Activated CD4-positive, alpha-beta memory T cell treated with anti-CD3 and anti-CD28 coated beads for 36 hours (primary cell): ENCODE data around the gene RNF31. TPM values are rescaled to one million over a fixed set of nuclear protein-coding genes. Genes with fewer than 3 reads are reported as not detected.

Experiments
- CTCF ChIA-PET: fragments of 350-600 bp; sonication (Branson Sonifier 250); formaldehyde crosslinking; loops from one replicate; lab custom pipeline; 2021; ENCODE audit warnings: antibody characterized with exemption, inconsistent platforms; lab: Charles Lee
- POLR2A ChIA-PET: fragments of 350-600 bp; sonication (Branson Sonifier 250); formaldehyde crosslinking; loops from one replicate; lab custom pipeline; 2021; ENCODE audit warnings: antibody characterized with exemption; lab: Charles Lee
- DNase-seq: peaks from one replicate; pipeline ENCODE4 v3.0.0-alpha.2; 2020
- H3K27ac Mint-ChIP-seq: one replicate; pipeline ENCODE4 v1.8.0; 2021; ENCODE audit warnings: mixed read lengths
- H3K27me3 Mint-ChIP-seq: one replicate; pipeline ENCODE4 v1.8.0; 2021; ENCODE audit warnings: mixed read lengths
- H3K36me3 Mint-ChIP-seq: one replicate; pipeline ENCODE4 v1.8.0; 2021; ENCODE audit warnings: mixed read lengths
- H3K4me1 Mint-ChIP-seq: one replicate; pipeline ENCODE4 v1.8.0; 2021; ENCODE audit warnings: low read depth, mixed read lengths
- H3K4me3 Mint-ChIP-seq: one replicate; pipeline ENCODE4 v1.8.0; 2021; ENCODE audit warnings: mild to moderate bottlenecking, mixed read lengths
- H3K9me3 Mint-ChIP-seq: one replicate; pipeline ENCODE4 v1.8.0; 2021; ENCODE audit warnings: mixed read lengths
- intact Hi-C: fragments of 100-400 bp; cut with micrococcal nuclease; formaldehyde crosslinking; loops from one replicate; pipeline ENCODE4 v1.15.1; 2023
- total RNA-seq, 2 experiments: library from RNA; stranded (reverse); gene quantifications; one replicate each; pipeline ENCODE4 v1.2.3, GENCODE V29; 2021

Gene RNF31
- total RNA-seq, 2 experiments from 2014 or later = 75.5 to 80.4 TPM

DNA sequence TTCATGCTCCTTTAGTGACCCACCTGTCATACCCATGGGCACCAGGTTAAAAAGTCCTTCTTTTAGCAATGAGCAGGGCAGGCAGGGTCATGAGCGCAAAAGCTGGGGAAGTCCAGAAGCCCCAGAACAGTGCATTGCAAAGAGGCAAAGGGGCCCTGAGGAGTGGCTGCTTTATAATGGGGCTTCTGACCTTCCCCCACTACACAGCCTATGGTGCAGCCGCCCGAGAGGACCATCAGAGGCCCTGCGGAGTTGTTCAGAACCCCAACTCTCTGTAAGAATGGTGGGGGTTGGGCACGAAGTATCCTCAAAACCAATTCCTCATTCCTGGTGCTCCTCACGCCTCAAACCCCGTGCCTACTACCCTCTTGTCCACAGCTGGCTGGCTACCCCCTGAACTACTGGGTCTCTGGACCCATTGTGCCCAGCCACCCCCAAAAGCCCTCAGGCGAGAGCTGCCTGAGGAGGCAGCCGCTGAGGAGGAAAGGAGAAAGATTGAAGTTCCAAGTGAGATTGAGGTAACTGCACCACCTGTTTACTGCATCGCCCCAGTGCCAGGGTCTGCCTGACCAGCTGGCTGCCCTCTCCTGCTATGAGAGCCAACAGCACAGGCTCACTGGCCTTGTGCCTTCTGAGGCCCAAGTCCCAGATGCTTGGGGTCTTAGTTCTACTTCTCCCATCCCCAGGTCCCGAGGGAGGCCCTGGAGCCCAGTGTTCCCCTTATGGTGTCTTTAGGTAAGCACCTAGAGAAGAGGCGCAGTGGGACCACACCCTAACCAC, 31.3 kb downstream of the RNF31 start:
- peak overlapping the region; percentile 28 for H3K27ac Mint-ChIP-seq
- no peaks in the 10 kb centered on the region for H3K9me3 Mint-ChIP-seq
- POLR2A ChIA-PET = interaction anchor here (0.6 to 3.5 kb wide), 2 partner anchors 9 to 43 kb away, joined by 3 to 12 read pairs; partner anchors contain the start of genes IPO4 and PSME1
- CTCF ChIA-PET = interaction anchor here (3.5 kb wide), 1 partner anchor 18 kb away, joined by 14 read pairs; the partner anchor contains the start of gene IRF9
- no peaks in the 10 kb centered on the region for H3K27me3 Mint-ChIP-seq
- intact Hi-C loops = no loop called here
- peaks cover 3% of the 10 kb centered on the region for H3K4me1 Mint-ChIP-seq
- no peak overlapping the region for H3K4me3 Mint-ChIP-seq
- peaks cover 34% of the 10 kb centered on the region for H3K36me3 Mint-ChIP-seq
- no peak for DNase-seq

DNA sequence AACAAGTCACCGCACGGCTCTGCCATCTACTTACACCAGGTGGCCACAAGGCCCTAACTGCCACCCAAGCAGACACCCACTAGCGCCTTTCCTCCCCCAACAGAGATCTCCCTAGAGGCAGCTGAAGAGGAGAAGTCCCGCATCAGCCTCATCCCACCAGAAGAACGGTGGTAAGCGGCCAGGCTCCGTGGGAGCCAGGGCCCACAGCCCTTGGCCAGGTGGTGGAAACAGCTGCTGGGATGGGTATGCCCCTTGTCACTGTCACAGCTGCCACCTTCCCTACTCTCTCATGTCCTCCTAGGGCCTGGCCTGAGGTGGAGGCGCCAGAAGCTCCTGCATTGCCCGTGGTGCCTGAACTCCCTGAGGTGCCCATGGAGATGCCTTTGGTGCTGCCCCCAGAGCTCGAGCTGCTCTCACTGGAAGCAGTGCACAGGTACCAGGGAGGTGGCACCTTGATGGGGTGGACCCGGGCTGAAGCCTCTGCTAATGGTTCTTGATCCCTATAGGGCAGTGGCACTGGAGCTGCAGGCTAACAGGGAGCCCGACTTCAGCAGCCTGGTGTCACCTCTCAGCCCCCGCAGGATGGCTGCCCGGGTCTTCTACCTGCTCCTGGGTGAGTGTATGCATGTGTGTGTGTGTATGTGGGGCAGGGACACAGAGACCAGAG, 32.1 kb downstream of the RNF31 start:
- peaks cover 35% of the 10 kb centered on the region for H3K36me3 Mint-ChIP-seq

DNA sequence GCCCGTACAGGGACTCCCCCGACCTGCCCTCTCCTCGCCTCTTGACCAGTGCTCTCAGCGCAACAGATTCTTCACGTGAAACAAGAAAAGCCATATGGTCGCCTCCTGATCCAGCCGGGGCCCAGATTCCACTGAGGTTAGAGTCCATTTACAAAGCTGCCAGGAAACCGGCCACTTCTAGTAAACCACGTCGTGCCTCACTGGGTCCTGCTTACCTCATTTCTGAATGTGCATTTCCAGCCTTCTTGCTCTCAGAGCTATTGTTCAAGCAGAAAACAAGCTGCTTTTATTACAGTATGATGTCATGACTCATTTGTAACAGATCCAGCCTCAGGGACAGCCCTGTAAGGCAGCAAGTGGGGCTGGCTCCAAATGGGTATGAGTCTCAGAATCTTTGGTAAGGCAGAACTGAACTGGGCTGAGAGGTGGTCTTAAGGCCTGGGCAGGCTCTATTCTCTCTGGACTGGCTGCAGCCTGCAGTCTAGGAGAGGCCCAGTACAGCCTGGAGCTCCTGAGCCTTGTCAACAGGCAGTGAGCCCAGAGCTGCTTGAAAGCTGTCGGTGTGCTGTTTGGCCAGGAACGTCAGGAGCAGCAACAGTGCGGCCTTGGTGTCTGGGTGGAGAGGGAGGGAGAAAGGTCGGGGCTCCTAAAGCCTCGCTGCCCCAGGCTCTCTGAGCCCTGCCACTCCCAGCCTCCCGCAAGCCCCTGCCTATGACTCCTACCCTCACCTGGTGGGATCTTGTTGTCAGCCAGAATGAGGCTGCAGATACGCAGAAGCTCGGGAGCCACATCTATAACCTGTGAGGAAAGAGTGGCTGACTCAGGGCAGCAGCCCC, 32.9 kb downstream of the RNF31 start:
- Mint-ChIP-seq H3K9me3 (no peaks in the 10 kb centered on the region), H3K4me3 (no peak overlapping the region), H3K27ac (no peak overlapping the region), H3K36me3 (peaks cover 35% of the 10 kb centered on the region), H3K27me3 (no peaks in the 10 kb centered on the region), H3K4me1 (peaks cover 1% of the 10 kb centered on the region)
- POLR2A ChIA-PET = interaction anchor here (0.9 to 1.0 kb wide), 4 partner anchors 15 to 19 kb away, joined by 3 read pairs; partner anchors contain the start of genes IRF9 and TM9SF1
- no peak for DNase-seq
- CTCF ChIA-PET = interaction anchor here (0.8 to 3.5 kb wide), 4 partner anchors 9 to 128 kb away, joined by 3 to 14 read pairs (median 5); partner anchors contain the start of genes IPO4 and IRF9
- intact Hi-C loops = no loop called here

More for the DNA sequence above, 32.1 kb downstream of the RNF31 start:
- intact Hi-C loops = no loop called here
- no peak for DNase-seq
- Mint-ChIP-seq H3K9me3 (no peaks in the 10 kb centered on the region), H3K27ac (peak overlapping the region; percentile 28), H3K27me3 (no peaks in the 10 kb centered on the region), H3K4me1 (peaks cover 3% of the 10 kb centered on the region), H3K4me3 (no peak overlapping the region)
- POLR2A ChIA-PET = interaction anchor here (0.6 to 3.5 kb wide), 3 partner anchors 8 to 43 kb away, joined by 3 to 12 read pairs (median 3); partner anchors contain the start of genes IPO4, IRF9 and PSME1
- CTCF ChIA-PET = interaction anchor here (1.1 to 3.5 kb wide), 3 partner anchors 9 to 121 kb away, joined by 3 to 14 read pairs (median 6); partner anchors contain the start of genes IPO4 and IRF9

GRCh38 chr14:24181371-24182077, 34.2 kb downstream of the RNF31 start:
- ChIA-PET CTCF (interaction anchor here (2.0 to 3.5 kb wide), 2 partner anchors 21 to 123 kb away, joined by 6 to 14 read pairs; partner anchors contain the start of gene IRF9), POLR2A (interaction anchor here (0.9 to 1.5 kb wide), 6 partner anchors 13 to 60 kb away, joined by 3 to 5 read pairs (median 3); partner anchors contain the start of gene TM9SF1)
- H3K4me3 Mint-ChIP-seq = no peak overlapping the region
- peaks cover 41% of the 10 kb centered on the region for H3K36me3 Mint-ChIP-seq
- no peaks in the 10 kb centered on the region for H3K27me3 Mint-ChIP-seq
- intact Hi-C loops = no loop called here
- no peak for DNase-seq
- no peaks in the 10 kb centered on the region for H3K9me3 Mint-ChIP-seq
- no peak overlapping the region for H3K27ac Mint-ChIP-seq
- H3K4me1 Mint-ChIP-seq = peaks cover under 1% of the 10 kb centered on the region

DNA sequence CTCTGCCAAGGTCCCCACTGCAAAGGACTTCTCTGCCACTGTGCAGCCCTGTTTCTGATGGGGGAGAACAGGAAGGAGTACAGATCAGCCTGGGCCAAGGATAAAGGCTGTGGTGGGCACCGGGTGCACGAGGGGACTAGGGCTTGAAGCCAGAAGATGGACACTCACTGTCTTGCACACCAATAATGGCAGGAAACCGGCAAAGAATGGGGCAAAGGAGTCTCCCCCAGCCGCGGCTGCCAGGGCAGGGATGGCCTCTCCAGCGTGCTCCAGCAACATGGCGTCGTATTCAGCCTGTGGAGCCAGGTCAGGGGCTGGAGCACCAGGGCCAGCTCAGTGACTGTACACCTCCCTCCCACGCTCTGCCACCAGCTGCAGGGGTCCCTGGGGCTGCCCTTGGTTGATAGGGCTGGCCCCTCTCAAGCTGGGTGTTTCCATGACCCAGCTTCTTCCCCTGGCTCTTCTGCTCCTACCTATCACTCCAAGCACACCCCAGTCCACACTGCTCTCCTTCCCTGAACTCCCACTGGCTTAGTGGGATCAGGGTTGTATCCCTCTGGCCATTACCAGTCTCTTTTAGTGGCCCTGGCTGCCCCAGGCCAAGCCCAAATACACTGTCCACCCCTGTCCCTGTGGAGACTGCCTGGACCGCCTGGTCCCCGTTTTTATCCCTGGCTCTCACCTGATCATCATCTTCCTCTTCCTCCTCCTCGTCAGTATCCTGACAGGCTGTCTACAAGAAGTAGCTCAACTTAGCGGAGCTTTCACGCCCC, 35.0 kb downstream of the RNF31 start:
- Mint-ChIP-seq H3K4me3 (no peak overlapping the region), H3K9me3 (no peaks in the 10 kb centered on the region), H3K27ac (no peak overlapping the region), H3K27me3 (no peaks in the 10 kb centered on the region), H3K36me3 (peaks cover 42% of the 10 kb centered on the region), H3K4me1 (peaks cover 8% of the 10 kb centered on the region)
- POLR2A ChIA-PET = interaction anchor here (1.4 to 1.5 kb wide), 2 partner anchors 17 to 21 kb away, joined by 3 to 5 read pairs; no protein-coding TSS in a partner anchor
- CTCF ChIA-PET = no interaction called here
- intact Hi-C loops = no loop called here
- DNase-seq = no peak

DNA sequence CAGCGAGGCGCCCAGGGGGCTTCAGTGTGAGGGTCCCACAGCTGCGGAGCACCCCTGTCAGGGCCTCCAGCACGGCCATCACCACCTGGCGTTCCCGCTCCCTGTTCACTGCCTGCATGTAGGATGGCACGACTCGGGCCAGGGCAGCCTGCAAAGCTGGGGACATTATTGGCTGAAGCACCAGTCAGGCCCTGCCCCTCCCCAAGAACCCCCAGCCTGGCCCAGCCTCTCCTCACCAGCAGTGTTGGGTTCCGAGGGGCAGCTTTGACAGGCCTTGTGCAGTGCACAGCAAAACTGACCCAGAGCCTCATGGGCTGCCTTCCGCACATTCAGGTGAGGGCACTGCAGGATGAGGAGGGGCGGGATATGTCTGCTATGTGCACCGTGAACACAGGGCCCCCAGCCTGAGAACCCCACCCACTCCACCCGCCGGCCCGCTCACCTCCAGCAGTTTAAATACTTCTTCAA, 35.8 kb downstream of the RNF31 start:
- Mint-ChIP-seq H3K4me1 (peaks cover 15% of the 10 kb centered on the region), H3K27me3 (no peaks in the 10 kb centered on the region), H3K27ac (no peak overlapping the region), H3K4me3 (no peak overlapping the region), H3K36me3 (peaks cover 40% of the 10 kb centered on the region), H3K9me3 (no peaks in the 10 kb centered on the region)
- ChIA-PET CTCF (no interaction called here), POLR2A (interaction anchor here (0.6 to 1.5 kb wide), 3 partner anchors 18 to 33 kb away, joined by 3 to 5 read pairs (median 3); partner anchors contain the start of gene MDP1)
- intact Hi-C loops = no loop called here
- DNase-seq = no peak

DNA sequence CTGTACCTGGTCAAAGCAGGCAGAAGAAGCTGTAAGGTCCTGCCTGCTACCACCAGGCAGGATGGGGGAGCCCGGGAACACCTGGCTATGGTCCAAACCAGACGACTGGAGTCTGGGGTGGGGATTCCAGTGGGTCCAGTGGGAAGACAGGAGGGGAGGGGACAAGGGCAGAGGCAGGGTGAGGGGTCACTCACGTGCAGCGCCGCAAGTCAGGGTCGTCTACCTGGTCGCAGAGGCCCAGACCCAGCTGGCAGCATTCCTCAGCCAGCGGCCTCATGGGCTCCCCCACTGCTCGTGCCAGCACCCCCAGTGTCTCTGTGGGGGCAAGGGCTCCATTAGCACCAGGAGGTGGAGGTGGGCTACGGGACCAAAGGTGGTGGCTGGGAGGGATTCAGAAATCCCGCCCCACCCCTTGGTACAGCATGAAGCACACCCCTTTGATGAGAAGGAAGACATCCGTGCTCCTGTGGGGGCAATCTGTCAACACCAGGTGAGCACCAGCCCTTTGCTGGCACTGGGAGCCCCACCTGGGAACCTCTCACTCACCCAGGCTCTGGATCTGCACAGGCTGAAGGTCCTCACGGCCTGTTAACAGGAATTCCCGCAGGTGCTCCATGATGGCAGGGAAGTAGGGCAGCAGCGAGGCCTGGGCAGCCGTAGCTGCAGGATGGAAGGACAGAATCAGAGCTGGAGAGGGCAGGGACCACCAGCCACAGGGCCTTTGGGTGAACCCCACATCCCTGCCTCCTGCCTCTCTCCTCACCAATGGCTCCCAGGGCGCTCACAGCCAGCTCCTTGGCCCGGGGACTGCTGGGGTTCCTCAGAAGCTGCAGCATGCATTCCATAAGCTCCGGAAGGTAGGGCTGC, 37.0 kb downstream of the RNF31 start:
- DNase-seq = no peak
- Mint-ChIP-seq H3K36me3 (peaks cover 35% of the 10 kb centered on the region), H3K27ac (no peak overlapping the region), H3K9me3 (no peaks in the 10 kb centered on the region), H3K27me3 (no peaks in the 10 kb centered on the region), H3K4me1 (peaks cover 19% of the 10 kb centered on the region), H3K4me3 (no peak overlapping the region)
- CTCF ChIA-PET = interaction anchor here (2.2 kb wide), 1 partner anchor 23 kb away, joined by 13 read pairs; the partner anchor contains the start of gene IRF9
- POLR2A ChIA-PET = interaction anchor here (1.0 to 1.3 kb wide), 2 partner anchors 15 to 22 kb away, joined by 3 read pairs; no protein-coding TSS in a partner anchor
- intact Hi-C loops = no loop called here

- Mint-ChIP-seq H3K4me1 (peaks cover 24% of the 10 kb centered on the region), H3K27me3 (no peaks in the 10 kb centered on the region), H3K4me3 (no peak overlapping the region), H3K36me3 (peaks cover 33% of the 10 kb centered on the region), H3K9me3 (no peaks in the 10 kb centered on the region), H3K27ac (no peak overlapping the region)
- ChIA-PET POLR2A (interaction anchor here (1.0 to 1.3 kb wide), 2 partner anchors 16 to 23 kb away, joined by 3 read pairs; no protein-coding TSS in a partner anchor), CTCF (interaction anchor here (0.8 to 2.2 kb wide), 2 partner anchors 24 to 70 kb away, joined by 3 to 13 read pairs; partner anchors contain the start of genes DCAF11, IRF9 and NRL)
- intact Hi-C loops = no loop called here
- DNase-seq = no peak
Measured at GRCh38 chr14:24185026-24185425, 37.7 kb downstream of the RNF31 start.

GRCh38 chr14:24185741-24186140, 38.4 kb downstream of the RNF31 start:
- Mint-ChIP-seq H3K4me1 (peaks cover 25% of the 10 kb centered on the region), H3K27me3 (no peaks in the 10 kb centered on the region), H3K9me3 (no peaks in the 10 kb centered on the region), H3K4me3 (no peak overlapping the region), H3K27ac (no peak overlapping the region), H3K36me3 (peaks cover 32% of the 10 kb centered on the region)
- DNase-seq = no peak
- intact Hi-C loops = no loop called here
- POLR2A ChIA-PET = interaction anchor here (1.3 to 3.2 kb wide), 2 partner anchors 8 to 24 kb away, joined by 3 to 12 read pairs; no protein-coding TSS in a partner anchor
- CTCF ChIA-PET = interaction anchor here (0.7 to 2.2 kb wide), 3 partner anchors 24 to 95 kb away, joined by 3 to 13 read pairs (median 3); partner anchors contain the start of genes DCAF11, IRF9 and NRL
